GM18907 (cell line): ENCODE results near the gene MPRIP.
"Not testable (repeated sequence)": the region's sequence is repeated elsewhere in the genome, so short reads cannot be mapped to it uniquely, and the experiment has no call there.

Experiments used
- ATAC-seq: cut with Tn5 transposase; IDR thresholded peaks from one replicate; pipeline ENCODE4 v1.9.1; 2021; ENCODE audit warnings: mild to moderate bottlenecking, moderate library complexity; ENCODE audit not compliant: unreplicated experiment

Gene MPRIP

GRCh38 chr17:17179371-17179827 lies 137.1 kb downstream of the MPRIP start:
- no peak for ATAC-seq

GRCh38 chr17:17180141-17180603 lies 137.9 kb downstream of the MPRIP start:
- no peak for ATAC-seq

DNA sequence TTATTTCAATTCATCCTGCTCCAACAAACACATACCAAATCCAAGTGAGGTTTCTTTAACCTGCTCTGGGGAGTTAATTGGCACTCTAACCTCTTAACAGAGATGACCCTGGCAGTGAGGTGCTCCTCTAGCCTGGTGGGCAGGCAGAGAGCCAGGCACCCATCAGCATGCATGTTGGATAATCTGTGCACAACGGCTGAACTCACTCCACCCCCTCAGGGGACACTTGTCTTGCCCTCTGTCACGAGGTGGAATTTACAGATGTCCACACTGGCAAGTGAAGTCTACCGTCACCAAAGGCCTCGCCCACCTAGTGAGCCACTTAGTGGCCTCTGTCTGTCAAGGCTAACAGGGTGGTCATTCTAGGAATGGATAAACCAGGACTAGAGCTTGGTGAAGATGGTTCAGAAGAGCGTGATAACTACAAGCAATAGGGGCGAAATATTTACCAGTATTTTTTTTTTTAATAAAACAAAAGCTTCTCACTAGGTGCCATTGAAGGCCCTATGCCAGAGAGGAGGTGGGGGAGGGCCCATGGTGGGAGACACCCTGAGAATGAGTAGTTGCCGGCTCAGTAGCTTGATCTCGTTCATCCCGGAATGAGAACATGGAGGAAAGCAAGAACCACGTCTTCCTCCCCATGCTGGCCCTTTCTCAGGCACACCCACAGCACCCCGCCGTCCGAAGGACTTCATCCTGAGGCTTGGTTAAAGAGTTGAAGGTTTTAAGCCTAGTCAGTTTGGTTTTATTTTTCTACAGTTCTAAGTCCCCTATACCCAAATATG lies 138.7 kb downstream of the MPRIP start:
- no peak for ATAC-seq

- ATAC-seq = no peak
Measured at GRCh38 chr17:17181666-17182597, 139.7 kb downstream of the MPRIP start.

- ATAC-seq = no peak
Measured at GRCh38 chr17:17182598-17183136, 140.4 kb downstream of the MPRIP start.

DNA sequence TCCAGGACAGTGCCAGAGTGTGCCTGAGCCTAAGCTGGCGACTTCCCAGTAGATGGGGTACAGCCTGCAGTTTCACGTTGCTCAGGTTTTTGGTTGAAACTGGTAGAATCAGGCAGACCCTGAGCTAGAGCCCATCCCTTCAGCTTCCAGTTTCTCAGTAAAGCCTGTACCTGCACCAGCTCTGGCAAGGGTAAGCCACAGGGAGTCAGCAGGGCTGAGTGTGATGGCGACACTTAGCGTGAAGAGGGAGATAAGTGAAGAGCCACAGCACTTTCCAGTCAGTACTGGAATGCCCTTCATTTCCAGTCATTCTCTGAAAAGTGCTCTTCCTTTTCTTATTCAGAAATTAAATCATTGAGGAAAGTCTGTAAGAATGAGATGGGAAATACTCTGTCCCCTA lies 141.5 kb downstream of the MPRIP start:
- no peak for ATAC-seq

- ATAC-seq = not testable (repeated sequence)
Measured at GRCh38 chr17:17184985-17185757, 142.9 kb downstream of the MPRIP start.

DNA sequence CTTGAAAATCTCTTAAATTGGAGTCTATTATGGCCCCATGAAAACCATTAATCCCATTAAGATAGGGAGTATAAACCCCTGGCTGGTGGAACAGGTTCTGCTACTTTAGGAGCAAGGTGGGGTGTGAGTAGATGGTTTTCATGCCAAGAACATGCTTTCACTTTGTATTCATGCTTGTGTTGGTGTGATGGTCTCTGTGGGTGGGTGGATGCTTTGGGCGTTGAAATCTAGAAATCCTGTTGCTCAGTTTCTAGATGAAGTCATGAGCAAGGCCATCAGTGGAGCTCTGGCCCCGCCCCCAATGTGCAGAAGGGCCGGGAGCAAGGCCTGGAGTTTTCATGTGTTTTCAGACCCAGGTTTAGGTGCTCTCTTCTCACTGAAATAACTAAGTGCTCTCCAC lies 143.8 kb downstream of the MPRIP start:
- no peak for ATAC-seq

- ATAC-seq = no peak
Measured at GRCh38 chr17:17186551-17187505, 144.6 kb downstream of the MPRIP start.

DNA sequence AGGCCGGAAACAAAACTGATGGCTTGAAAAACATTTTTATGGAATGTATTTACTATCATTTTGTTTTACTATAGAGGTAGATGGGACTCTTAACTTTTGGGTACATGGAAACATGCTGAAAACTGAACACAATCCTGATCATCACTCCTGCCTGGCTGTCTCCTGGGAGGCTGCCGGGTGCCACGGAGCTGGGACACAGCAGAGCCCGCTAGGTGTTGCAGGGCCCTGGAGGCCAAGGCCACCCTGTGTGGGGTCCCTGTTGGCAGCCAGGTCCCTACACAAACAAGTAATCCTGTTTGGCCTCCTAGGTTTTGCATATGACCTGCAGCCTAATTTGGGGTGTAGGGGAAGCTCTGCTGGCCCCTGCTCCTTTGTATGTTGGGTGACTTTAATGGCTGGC lies 146.3 kb downstream of the MPRIP start:
- no peak for ATAC-seq

DNA sequence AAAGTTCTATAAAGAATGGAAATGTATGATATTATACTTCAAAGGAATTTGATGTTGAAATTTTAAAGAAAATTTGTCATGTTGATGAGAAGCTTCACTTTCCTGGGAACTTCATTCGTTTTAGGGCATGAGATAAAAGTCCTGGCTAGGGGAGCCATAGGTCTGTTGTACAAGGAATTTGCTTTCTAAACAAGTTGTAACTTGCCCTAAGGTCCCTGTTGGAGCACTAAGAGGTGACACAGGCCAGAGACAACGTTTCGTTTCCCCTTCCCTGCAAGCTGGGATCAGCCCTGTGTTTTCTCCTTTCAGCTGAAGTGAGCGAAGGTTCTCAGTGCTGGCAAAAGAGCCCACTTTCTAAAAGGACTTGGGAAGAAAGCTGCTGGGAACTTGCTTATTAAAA lies 147.3 kb downstream of the MPRIP start:
- no peak for ATAC-seq

DNA sequence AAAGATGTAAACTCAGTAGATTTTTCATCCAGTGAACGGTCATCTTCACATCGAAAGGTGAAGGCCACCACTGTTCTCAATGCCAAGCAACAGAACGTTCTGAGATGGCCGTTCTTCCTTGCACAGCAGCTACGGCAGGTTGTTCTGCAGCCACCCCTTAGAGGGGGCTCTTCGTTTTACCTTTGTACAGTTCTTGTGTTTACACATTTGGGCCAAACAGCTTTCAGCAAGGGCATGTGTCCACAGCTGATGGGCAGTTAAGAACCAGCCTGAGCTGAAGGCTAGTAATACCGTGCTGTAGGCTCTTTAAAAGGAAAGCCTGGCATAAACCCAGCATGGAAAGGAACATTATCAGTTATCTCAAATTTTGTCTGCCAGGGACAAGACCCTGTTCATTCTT lies 147.9 kb downstream of the MPRIP start:
- no peak for ATAC-seq

- ATAC-seq = no peak
Measured at GRCh38 chr17:17191346-17191792, 149.1 kb downstream of the MPRIP start.

DNA sequence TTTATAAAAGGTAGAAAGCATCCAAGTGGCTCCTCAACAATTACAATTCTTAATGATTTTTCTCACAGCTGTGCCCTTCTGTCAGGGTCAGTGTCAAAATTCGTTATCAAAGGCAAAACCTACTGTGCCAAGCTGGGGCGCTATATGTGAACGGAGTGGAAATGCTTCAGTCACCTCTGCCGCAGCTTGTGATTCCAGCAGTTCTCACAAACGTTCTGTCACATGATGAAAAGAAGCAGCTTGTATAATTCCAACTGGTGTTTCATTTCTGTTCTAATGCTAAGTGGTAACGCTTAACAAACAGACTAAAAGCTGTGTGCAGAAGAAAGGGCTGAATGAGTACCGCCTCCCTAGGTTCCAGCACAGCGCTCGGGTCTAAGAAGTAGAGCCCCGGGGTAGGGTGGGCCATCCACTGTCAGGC lies 149.7 kb downstream of the MPRIP start:
- ATAC-seq = no peak

DNA sequence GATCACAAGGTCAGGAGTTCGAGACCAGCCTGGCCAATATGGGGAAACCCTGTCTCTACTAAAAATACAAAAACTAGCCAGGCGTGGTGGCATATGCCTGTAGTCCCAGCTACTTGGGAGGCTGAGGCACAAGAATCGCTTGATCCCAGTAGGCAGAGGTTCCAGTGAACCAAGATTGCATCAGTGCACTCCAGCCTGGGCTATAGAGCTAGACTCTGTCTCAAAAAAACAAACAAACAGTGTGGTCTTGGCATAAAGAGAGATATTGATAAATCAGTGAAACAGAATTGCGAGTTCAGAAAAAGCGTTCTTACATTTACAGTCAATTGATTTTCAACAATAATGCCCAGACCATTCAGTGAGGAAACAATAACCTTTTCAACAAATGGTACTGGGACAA lies 153.2 kb downstream of the MPRIP start:
- not testable (repeated sequence) for ATAC-seq

GRCh38 chr17:17196776-17197175 lies 154.5 kb downstream of the MPRIP start:
- ATAC-seq = no peak

DNA sequence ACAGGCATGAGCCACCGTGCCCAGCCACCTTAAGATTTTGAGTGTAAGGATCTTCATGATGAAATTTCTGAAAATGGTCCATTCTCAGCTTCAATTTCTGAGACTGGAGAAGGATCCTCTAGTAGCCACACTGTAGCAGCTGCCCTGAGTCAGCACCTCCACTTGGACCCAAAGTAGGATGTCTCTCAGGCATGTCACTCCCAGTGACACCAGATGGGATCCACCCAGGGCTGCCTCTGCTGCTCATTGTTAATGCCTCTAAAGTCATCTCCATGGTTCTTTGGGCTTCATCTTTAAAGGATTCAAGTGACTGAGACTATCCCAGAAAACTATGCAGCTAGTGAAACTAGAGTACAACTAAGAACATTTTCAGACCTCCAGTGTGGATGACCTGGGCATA lies 156.0 kb downstream of the MPRIP start:
- no peak for ATAC-seq

DNA sequence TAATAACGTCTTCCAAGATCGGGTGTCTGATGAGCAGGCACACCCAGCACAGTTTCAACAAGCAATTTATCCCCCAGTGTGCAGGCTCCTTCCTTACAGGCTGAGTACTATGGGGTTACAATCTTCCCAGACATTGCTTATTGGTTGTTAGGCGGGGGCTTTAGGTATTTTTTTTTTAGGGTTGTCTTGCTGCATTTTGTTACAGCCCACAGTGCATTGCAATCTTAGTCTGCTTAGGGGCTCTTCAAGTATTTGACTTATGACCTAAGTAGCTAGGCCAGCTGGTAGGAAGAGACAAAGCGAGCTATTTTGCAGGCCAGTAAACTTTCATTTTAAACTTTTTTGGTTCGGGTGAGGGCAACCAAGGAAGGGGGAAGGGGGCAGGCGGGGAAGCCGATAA lies 158.1 kb downstream of the MPRIP start:
- no peak for ATAC-seq

- no peak for ATAC-seq
Measured at GRCh38 chr17:17200831-17201230, 158.6 kb downstream of the MPRIP start.
